Hepatocyte (in vitro differentiated cells): ENCODE results near the gene PLCL2.

Source experiments
- CTCF ChIP-seq: fragments of 200-600 bp; sonication (generic); IDR thresholded peaks from 2 replicates; pipeline ENCODE4 v1.5.1; 2016; ENCODE audit warnings: antibody characterized with exemption, mild to moderate bottlenecking; ENCODE audit not compliant: poor library complexity
- EZH2 ChIP-seq: fragments of 200-600 bp; sonication (generic); IDR thresholded peaks from 2 replicates; pipeline ENCODE4 v1.6.1; 2016; ENCODE audit warnings: antibody characterized with exemption, mild to moderate bottlenecking, borderline replicate concordance

GRCh38 chr3:16900779-16901440 lies 16.2 kb downstream of the PLCL2 start:
- TF ChIP-seq CTCF (no peak), EZH2 (no peak)
